Measurements from ENCODE around the gene SLC22A5.

DNA sequence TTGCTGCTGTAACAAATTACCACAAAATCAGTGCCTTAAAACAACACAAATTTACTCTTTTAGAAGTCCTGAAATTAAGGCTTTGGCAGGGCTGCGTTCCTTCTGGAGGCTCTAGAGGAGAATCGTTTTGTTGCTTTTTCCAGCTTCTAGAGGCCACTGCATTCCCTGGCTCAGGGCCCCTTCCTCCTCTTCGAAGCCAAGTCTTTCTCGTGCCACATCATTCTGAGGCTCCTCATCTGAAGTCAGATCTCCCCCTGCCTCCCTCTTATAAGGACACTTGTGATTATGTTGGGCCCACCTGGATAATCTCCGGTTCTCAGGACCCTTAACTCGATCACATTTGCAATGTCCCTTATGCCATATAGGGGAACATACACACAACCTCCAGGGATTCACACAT, 48.0 kb downstream of the SLC22A5 start:
- TF ChIP-seq, protein P1, sequence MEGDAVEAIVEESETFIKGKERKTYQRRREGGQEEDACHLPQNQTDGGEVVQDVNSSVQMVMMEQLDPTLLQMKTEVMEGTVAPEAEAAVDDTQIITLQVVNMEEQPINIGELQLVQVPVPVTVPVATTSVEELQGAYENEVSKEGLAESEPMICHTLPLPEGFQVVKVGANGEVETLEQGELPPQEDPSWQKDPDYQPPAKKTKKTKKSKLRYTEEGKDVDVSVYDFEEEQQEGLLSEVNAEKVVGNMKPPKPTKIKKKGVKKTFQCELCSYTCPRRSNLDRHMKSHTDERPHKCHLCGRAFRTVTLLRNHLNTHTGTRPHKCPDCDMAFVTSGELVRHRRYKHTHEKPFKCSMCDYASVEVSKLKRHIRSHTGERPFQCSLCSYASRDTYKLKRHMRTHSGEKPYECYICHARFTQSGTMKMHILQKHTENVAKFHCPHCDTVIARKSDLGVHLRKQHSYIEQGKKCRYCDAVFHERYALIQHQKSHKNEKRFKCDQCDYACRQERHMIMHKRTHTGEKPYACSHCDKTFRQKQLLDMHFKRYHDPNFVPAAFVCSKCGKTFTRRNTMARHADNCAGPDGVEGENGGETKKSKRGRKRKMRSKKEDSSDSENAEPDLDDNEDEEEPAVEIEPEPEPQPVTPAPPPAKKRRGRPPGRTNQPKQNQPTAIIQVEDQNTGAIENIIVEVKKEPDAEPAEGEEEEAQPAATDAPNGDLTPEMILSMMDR (conservative IDR thresholded peaks at IDR 0.05; ENCODE audit: low read length) = no peak
- no peak for TF ChIP-seq EZH2phosphoT487 (IDR thresholded peaks at IDR 0.05; ENCODE audit: borderline replicate concordance, low read depth, low read length)

Measured in OCI-LY7 (cell line).